K562 (cell line): ENCODE results near the gene CDC6. TPM values are rescaled to one million over a fixed set of nuclear protein-coding genes. Genes with fewer than 3 reads are reported as not detected.

Experiments
- CUX1 ChIP-seq: fragments of 200-800 bp; sonication (Bioruptor generic); IDR thresholded peaks from 2 replicates; pipeline ENCODE4 v1.6.1; 2016; ENCODE audit warnings: missing genetic modification characterization, missing compliant biosample characterization
- CXXC5 ChIP-seq: fragments of 250-450 bp; sonication (Bioruptor Pico); IDR thresholded peaks from 2 replicates; pipeline ENCODE4 v1.8.0; 2022; ENCODE audit warnings: inconsistent platforms, mild to moderate bottlenecking, moderate library complexity
- HNRNPK ChIP-seq: fragments of 200-400 bp; formaldehyde crosslinking; IDR thresholded peaks from one replicate; pipeline ENCODE4 v1.6.1; 2018; ENCODE audit warnings: mild to moderate bottlenecking, low read depth, low read length; ENCODE audit not compliant: poor library complexity, severe bottlenecking
- HNRNPUL1 ChIP-seq: fragments of 200-400 bp; formaldehyde crosslinking; IDR thresholded peaks from 2 replicates; pipeline ENCODE4 v1.6.1; 2017; ENCODE audit warnings: low read length
- MCM5 ChIP-seq: fragments of 450-650 bp; IDR thresholded peaks from 2 replicates; pipeline ENCODE4 v1.6.1; 2016; ENCODE audit warnings: low read depth
- PYGO2 ChIP-seq: fragments of 450-650 bp; IDR thresholded peaks from 2 replicates; pipeline ENCODE4 v1.6.1; 2016; ENCODE audit warnings: mild to moderate bottlenecking, missing genetic modification characterization, moderate library complexity, missing compliant biosample characterization
- RFX7 ChIP-seq: fragments of 250-450 bp; sonication (Bioruptor Pico); IDR thresholded peaks from 2 replicates; pipeline ENCODE4 v1.5.1; 2021; ENCODE audit warnings: mild to moderate bottlenecking
- TAL1 ChIP-seq: fragments of 450-650 bp; IDR thresholded peaks from 2 replicates; pipeline ENCODE4 v1.6.1; 2016; ENCODE audit warnings: mild to moderate bottlenecking
- ZBTB11 ChIP-seq, 3 experiments: fragments of 200-800 bp in 1 of 3; fragments of 250-450 bp in 1 of 3; fragments of 450-650 bp in 1 of 3; sonication (Bioruptor Pico) in 1 of 3; sonication (Bioruptor generic) in 1 of 3; formaldehyde crosslinking in 1 of 3; IDR thresholded peaks; 2 replicates each; pipeline versions ENCODE4 v1.6.1 to v1.8.0; 2016 to 2022; ENCODE audit warnings: mild to moderate bottlenecking in 2 of 3, missing genetic modification characterization in 2 of 3, missing compliant biosample characterization in 1 of 3, moderate library complexity in 1 of 3
- ZFP30 ChIP-seq: fragments of 250-450 bp; sonication (Bioruptor Pico); IDR thresholded peaks from 2 replicates; pipeline ENCODE4 v1.8.0; 2022; ENCODE audit warnings: moderate library complexity, mild to moderate bottlenecking, inconsistent platforms, borderline replicate concordance
- ZNF121 ChIP-seq: sonication (generic); formaldehyde crosslinking; conservative IDR thresholded peaks from 2 replicates; pipeline ENCODE4 v1.8.0; 2022; ENCODE audit warnings: missing genetic modification reagents
- ZNF449 ChIP-seq: fragments of 250-450 bp; sonication (Bioruptor Pico); IDR thresholded peaks from 2 replicates; pipeline ENCODE4 v1.8.0; 2022; ENCODE audit warnings: moderate library complexity, mild to moderate bottlenecking, inconsistent platforms
- ZNF57 ChIP-seq: fragments of 450-650 bp; formaldehyde crosslinking; IDR thresholded peaks from 2 replicates; pipeline ENCODE4 v1.4.0; 2020; ENCODE audit warnings: mild to moderate bottlenecking, moderate library complexity
- ZNF644 ChIP-seq: fragments of 200-800 bp; sonication (Bioruptor generic); IDR thresholded peaks from 2 replicates; pipeline ENCODE4 v1.6.1; 2016; ENCODE audit warnings: low read depth, missing genetic modification characterization, missing compliant biosample characterization
- ZNF668 ChIP-seq: fragments of 250-450 bp; sonication (Bioruptor Pico); IDR thresholded peaks from 2 replicates; pipeline ENCODE4 v1.8.0; 2022; ENCODE audit warnings: mild to moderate bottlenecking, inconsistent platforms
- ZNF75A ChIP-seq: fragments of 450-650 bp; formaldehyde crosslinking; IDR thresholded peaks from 2 replicates; pipeline ENCODE4 v1.4.0; 2020; ENCODE audit warnings: mild to moderate bottlenecking
- polyA plus RNA-seq, 8 experiments: library from polyadenylated mRNA; depleted of rRNA in 4 of 8; stranded (reverse) in 5 of 8; unstranded in 3 of 8; fragments of >200 nt; fragmentation: Nextera tagmentation in 2 of 8; fragmentation: Illumina TruSeq in 1 of 8; extraction: Ambion mirVana in 2 of 8; extraction: Trizol in 1 of 8; gene quantifications; 2 replicates each; pipeline versions ENCODE4 v1.2.1 to v1.2.3, GENCODE V29; 2011 to 2014; ENCODE audit warnings: inconsistent platforms in 1 of 8, missing spikeins in 1 of 8
- total RNA-seq, 7 experiments: library from RNA; depleted of rRNA in 6 of 7; stranded (reverse); fragments of >200 nt in 6 of 7; fragmentation: Illumina TruSeq in 2 of 7; extraction: Trizol in 2 of 7; gene quantifications; 2 replicates each; pipeline versions ENCODE4 v1.2.1 to v1.2.3, GENCODE V29; 2011 to 2021; ENCODE audit warnings: low replicate concordance in 1 of 7

The CDC6 gene
- total and polyA plus RNA-seq, 9 of the 15 experiments (the other 6 are each of a cell fraction or from before 2014, with no cell fraction given) = 29.6 to 141 (median 106) TPM

GRCh38 chr17:40345161-40345993 lies 57.7 kb downstream of the CDC6 start (continued):
- TF ChIP-seq HNRNPK (no peak), RFX7 (CRISPR knock-in tag) (no peak), ZNF668 (no peak), ZNF449 (CRISPR knock-in tag) (no peak), ZNF57 (CRISPR knock-in tag) (no peak), CXXC5 (CRISPR knock-in tag) (peak; percentile 83), ZNF75A (CRISPR knock-in tag) (no peak), PYGO2 (tag) (no peak), ZBTB11 (CRISPR knock-in tag; IDR thresholded peaks at IDR 0.05) (no peak), CUX1 (CRISPR knock-in tag) (no peak), ZNF644 (no peak), ZNF121 (no peak), TAL1 (no peak), ZFP30 (no peak), HNRNPUL1 (no peak), MCM5 (no peak)
